HL-60/S4 treated with retinoic acid at 250 ng/mL for 4 days and 3 days (cell line): Measurements from ENCODE around the gene DXO.
"Not testable (repeated sequence)": the region's sequence is repeated elsewhere in the genome, so short reads cannot be mapped to it uniquely, and the experiment has no call there.

Source experiments
- in situ Hi-C: fragments of 300-500 bp; cut with MboI; formaldehyde crosslinking; loops from 2 replicates; pipeline ENCODE4 v1.7.0; 2022; ENCODE audit warnings: low sequenced_read_pairs

Gene DXO

GRCh38 chr6:31980195-31980876, 8.4 kb upstream of the DXO start:
- in situ Hi-C loops: not testable (repeated sequence)

DNA sequence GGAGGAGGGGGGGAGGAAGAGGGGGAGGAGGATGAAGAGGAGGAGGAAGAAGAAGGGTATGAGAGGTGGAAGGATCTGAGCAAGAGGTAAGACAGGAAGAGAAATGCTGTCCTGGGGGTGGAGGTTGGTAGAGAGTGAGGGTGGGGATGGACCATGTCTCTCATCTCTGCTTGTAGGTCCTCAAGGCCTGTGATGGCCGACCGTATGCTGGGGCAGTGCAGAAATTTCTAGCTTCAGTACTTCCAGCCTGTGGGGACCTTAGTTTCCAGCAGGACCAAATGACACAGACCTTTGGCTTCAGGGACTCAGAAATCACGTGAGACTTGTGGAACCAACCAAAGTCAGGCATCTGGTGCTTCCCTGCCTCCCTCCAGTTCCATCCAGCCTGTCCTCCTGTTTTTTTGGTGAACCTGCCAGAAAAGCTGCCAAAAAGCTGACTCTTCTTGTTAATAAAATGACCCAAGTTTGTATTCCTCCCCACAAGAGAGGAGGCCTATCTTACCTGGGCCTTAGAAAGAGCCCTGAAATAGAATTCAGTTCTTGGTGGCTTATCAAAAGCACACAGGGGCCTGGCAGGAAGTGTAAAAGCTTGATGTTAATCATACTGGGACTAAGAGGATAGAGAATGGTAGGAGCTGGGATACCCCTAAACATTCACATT, 7.4 kb upstream of the DXO start:
- in situ Hi-C loops: no loop called here

DNA sequence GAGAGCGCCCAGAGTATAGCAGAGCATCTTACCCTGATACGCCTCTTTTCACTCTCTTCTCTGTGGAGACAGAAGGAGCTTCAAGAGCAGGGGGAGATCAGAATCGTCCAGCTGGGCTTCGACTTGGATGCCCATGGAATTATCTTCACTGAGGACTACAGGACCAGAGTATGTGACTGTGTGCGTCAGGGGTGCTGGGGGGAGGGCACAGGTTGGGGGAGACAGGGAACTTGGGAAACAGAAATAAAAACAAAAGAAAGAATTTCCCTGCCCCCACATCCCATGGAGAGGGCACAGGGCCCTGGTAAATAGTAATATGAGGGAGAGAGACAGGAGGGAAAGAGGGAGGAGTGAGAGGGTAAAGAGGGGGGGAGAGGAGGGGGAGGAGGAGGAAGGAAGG, 6.9 kb upstream of the DXO start:
- in situ Hi-C loops: no loop called here

- in situ Hi-C loops: no loop called here
Observed at GRCh38 chr6:31977816-31978431, 6.0 kb upstream of the DXO start.

GRCh38 chr6:31976065-31976464, 4.1 kb upstream of the DXO start:
- in situ Hi-C loops: not testable (repeated sequence)

GRCh38 chr6:31972709-31973350, 892 bp upstream of the DXO start:
- in situ Hi-C loops: no loop called here

- in situ Hi-C loops: no loop called here
Observed at GRCh38 chr6:31971279-31971992, 502 bp downstream of the DXO start.

DNA sequence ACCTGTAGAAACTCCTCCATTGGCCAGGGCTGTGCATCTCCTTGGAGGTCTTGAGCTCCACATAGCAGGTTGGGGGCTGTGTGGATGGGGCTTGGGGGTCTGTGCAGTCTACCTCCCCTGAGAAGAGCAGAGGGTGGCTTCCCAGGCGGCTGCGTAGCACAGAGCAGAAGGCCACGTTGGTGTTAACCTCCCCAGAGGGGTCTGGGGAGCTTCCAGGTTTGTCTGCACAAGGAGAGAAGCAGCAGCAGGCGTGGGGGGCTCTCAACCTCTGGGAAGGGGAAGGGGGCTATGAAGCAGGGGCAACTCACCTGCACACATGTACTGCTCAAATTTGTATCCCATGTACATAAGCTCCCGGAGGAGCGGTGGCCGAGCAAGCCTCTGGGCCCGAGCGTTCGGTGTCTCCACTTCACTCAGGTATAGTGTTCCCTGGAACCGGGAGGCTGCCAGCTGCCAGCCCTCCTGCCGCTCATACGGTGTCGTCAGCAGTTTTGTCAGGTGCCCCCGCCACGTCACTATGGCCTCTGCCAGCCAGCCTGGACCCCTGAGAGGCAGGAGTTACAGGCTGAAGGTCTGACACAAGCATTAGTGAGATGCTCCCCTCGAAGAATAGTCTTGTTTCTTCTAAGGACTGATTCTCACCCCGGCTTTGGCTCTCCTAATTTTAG, 1.2 kb downstream of the DXO start:
- in situ Hi-C loops: no loop called here

DNA sequence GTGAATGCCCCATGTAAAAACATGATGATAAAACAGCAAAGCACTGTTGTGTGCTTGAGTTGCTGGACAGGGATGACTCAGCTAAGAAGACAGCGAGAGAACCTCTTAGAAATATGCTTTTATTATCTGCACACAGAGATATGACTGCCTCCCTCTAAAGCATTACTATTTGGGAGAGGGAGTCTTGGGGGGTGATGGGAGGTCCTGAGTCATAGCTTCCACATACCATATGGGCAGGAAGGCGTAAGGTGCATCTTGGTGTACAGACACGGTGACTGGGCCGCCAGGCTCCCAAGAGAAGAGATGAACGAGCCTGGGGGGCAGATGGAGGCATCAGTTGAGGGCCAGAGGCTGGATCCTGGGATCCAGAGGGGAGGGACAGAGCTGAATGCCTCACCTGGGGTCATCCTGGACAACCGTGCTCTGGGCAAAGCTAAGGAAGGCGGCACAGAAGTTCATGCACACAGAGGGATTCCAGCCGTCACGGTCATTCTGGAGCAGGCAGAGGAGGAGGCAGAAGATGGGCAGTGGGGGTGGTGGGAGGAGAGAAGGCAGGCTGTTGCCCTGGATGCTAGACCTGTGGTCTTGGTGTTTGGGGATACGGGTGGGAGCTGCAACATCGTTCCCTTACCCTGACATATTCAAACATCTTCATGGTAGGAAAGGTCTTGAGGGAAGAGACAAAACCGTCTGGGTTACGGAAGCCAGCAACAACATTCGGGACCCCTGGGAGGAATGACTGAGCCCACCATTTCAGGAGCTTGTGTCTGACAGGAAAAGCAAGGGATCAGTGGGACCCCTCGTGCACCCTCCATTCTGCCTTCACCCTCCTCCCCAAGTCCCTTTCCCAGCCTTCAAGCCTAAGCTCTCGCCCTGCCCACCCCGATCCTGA, 2.0 kb downstream of the DXO start:
- in situ Hi-C loops: no loop called here

DNA sequence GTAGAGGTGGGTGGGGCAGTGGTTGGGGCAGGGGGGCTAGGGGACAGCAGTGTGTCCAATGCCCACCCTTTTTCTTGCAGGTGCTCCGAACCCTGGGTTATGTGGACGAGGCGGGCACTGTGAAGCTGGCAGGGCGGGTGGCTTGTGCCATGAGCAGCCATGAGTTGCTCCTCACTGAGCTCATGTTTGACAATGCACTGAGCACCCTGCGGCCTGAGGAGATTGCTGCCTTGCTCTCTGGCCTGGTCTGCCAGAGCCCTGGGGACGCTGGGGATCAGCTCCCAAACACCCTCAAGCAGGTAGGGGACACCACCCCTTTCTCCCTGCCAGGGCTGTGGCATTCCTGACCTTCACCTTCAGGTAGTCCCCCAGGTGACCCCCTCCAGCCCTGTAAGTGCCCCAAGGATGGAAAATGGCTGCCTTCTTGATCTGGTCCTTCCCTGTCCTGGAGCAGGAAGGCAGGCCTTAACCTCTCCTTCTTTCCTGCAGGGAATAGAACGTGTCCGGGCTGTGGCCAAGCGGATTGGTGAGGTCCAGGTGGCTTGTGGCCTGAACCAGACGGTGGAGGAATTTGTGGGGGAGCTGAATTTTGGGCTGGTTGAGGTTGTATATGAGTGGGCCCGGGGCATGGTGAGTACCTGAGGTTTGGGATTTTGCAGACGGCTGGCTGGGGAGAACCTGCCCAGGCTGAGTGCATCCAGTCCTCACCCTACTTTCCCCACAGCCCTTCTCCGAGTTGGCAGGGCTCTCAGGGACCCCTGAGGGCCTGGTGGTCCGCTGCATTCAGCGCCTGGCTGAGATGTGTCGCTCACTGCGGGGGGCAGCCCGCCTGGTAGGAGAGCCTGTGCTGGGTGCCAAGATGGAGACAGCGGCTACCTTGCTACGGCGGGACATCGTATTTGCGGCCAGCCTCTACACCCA, 2.9 kb downstream of the DXO start:
- in situ Hi-C loops: no loop called here

GRCh38 chr6:31968326-31968725, 3.6 kb downstream of the DXO start:
- in situ Hi-C loops: no loop called here

DNA sequence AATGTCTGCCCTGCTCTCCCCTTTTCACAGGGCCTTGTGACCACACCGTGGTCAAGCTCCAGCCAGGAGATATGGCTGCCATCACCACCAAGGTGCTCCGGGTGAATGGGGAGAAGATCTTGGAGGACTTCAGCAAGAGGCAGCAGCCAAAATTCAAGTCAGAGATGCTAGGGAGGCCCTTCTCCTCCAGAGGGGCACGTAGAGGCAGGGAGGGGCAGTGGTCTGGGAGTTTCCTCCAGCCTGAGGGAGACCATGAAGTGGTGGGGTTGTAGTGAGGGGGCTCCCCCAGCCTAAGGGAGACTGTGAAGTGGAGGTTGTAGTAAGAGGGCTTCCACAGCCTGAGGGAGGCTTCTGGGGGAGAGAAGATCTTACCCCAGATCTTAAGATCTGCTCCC, 4.0 kb downstream of the DXO start:
- in situ Hi-C loops: no loop called here

DNA sequence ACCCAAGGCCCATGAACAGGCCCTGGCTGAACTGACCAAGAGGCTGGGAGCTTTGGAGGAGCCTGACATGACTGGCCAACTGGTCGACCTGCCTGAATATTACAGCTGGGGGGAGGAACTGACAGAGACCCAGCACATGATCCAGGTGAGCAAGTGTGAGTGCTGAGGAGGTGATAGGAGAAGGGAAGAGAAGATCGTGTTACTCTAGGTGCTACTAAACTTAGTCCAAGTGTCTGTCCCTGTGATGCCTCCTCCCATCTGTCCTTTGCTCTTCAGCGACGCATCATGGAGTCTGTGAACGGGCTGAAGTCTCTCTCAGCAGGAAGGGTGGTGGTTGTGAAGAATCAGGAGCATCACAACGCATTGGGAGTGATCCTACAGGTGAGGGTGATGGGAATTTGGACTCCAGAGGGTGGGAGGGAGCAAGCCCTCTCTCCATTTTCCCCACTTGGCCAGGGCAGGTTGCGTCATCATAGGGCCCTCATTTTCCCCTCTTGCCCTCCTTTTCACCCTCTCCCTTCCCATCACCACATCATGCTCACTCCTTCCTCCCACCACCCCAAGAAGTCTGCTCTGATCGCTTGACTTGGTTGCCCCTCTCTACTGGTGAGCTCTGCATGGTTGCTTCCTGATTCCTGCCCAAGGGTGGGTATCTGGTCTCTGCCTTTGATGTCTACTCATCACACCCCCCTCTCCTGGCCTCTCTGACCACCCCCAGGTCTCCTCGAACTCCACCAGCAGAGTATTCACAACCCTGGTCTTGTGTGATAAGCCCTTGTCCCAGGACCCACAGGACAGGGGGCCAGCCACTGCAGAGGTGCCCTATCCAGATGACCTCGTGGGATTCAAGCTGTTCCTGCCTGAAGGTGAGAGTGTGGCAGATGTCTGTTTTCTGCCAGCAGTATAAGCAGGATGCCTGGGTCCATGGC, 4.7 kb downstream of the DXO start:
- in situ Hi-C loops: no loop called here

DNA sequence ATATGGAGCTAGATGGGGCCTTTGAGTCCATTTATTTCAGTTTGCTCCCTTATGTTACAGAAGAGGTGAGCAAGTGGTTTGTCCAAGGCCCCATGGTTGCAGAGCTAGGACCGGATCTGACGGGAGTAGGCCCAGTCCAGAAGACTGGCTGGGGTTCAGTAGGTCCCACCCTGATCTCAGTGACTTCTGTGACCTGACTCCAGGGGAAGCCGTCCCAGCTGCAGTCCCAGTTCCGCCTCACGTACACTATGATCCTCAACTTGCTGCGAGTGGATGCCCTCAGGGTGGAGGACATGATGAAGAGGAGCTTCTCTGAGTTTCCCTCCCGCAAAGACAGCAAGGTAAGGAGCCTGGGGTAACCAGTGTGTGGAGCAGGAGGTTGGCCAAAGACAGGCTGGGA, 5.4 kb downstream of the DXO start:
- in situ Hi-C loops: no loop called here

DNA sequence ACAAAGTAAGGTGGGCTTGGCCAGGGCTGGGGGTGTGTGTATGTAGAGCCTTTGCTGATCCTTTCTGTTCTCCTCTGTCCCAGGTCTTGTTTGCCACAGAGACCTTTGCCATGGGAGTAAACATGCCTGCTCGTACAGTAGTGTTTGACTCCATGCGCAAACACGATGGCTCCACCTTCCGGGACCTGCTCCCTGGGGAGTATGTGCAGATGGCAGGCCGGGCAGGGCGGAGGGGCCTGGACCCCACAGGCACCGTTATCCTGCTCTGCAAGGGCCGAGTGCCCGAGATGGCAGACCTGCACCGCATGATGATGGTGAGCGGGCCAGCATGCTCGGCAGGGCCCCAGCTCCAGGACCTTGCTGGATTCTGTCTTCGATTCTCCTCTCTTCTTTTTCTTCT, 6.2 kb downstream of the DXO start:
- in situ Hi-C loops: no loop called here

DNA sequence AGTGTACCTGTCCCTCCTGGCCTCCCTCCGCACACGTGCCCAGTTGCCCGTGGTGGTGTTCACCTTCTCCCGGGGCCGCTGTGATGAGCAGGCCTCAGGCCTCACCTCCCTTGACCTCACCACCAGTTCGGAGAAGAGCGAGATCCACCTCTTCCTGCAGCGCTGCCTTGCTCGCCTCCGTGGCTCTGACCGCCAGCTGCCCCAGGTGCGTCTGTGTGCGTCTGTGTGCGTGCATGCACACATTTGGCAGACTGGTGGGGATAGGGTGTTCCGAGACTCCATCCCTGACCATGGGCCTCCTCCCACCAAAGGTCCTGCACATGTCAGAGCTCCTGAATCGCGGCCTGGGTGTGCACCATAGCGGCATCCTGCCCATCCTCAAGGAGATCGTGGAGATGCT, 8.0 kb downstream of the DXO start:
- in situ Hi-C loops: no loop called here

DNA sequence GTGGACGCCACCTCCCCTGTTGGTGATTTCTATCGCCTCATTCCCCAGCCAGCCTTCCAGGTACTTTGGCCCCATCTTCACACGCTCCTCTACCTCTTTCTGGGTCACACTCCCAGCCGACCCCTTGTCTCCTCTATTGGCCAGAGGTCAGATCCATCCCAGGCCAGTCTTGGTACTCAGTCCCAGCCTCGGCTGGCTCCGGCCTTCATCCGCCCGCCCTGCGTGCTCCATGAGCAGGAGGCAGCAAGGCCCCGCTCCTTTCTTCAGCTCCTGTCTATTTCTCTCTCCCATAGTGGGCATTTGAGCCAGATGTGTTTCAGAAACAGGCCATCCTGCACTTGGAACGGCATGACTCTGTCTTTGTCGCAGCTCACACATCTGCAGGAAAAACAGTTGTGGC, 10.3 kb downstream of the DXO start:
- in situ Hi-C loops: no loop called here
